Fibroblast of lung (primary cell): Measurements from ENCODE around the gene FGFBP3. TPM values are rescaled to one million over a fixed set of nuclear protein-coding genes. Genes with fewer than 3 reads are reported as not detected.

Experiments used
- DNase-seq, 2 donors: peaks; one replicate each; pipeline versions ENCODE4 v3.0.0 to v3.0.0-alpha.2; 2010; ENCODE audit warnings: low read depth in 2 of 2
- H2AFZ ChIP-seq: 2 replicates; pipeline ENCODE4 v1.5.1; 2012; ENCODE audit warnings: low read length, control low read depth, inconsistent platforms
- H3K27ac ChIP-seq: 2 replicates; pipeline ENCODE4 v1.5.1; 2011; ENCODE audit warnings: low read length, control low read depth; ENCODE audit not compliant: insufficient read depth
- H3K27me3 ChIP-seq: 2 replicates; pipeline ENCODE4 v1.5.1; 2011; ENCODE audit warnings: mild to moderate bottlenecking, low read length; ENCODE audit not compliant: control insufficient read depth, insufficient read depth
- H3K36me3 ChIP-seq: 2 replicates; pipeline ENCODE4 v1.5.1; 2011; ENCODE audit warnings: low read length; ENCODE audit not compliant: control insufficient read depth, insufficient read depth
- H3K4me1 ChIP-seq: 2 replicates; pipeline ENCODE4 v1.5.1; 2011; ENCODE audit warnings: low read length; ENCODE audit not compliant: control insufficient read depth, insufficient read depth; ENCODE audit errors: extremely low read depth
- H3K4me2 ChIP-seq: 2 replicates; pipeline ENCODE4 v1.5.1; 2011; ENCODE audit warnings: low read length, control low read depth; ENCODE audit not compliant: insufficient read depth; ENCODE audit errors: extremely low read depth
- H3K4me3 ChIP-seq, 4 experiments: fragments of 200-600 bp in 1 of 4; sonication (generic) in 1 of 4; replicated peaks in 1 of 4; 2 replicates each; pipeline ENCODE4 v1.5.1; 2011 to 2016; ENCODE audit warnings: low read length in 4 of 4, low read depth in 3 of 4, mild to moderate bottlenecking in 3 of 4, control low read depth in 2 of 4, inconsistent platforms in 1 of 4, mixed read lengths in 1 of 4; ENCODE audit not compliant: insufficient read depth in 1 of 4; ENCODE audit errors: control extremely low read depth in 1 of 4
- H3K79me2 ChIP-seq: 2 replicates; pipeline ENCODE4 v1.5.1; 2012; ENCODE audit warnings: mild to moderate bottlenecking, low read length, inconsistent platforms; ENCODE audit not compliant: control insufficient read depth, insufficient read depth
- H3K9ac ChIP-seq: 2 replicates; pipeline ENCODE4 v1.5.1; 2011; ENCODE audit warnings: mild to moderate bottlenecking, low read length, control low read depth; ENCODE audit not compliant: insufficient read depth
- H3K9me3 ChIP-seq: 2 replicates; pipeline ENCODE4 v1.5.1; 2012; ENCODE audit warnings: low read depth, low read length; ENCODE audit not compliant: control insufficient read depth, insufficient read depth
- H4K20me1 ChIP-seq: 2 replicates; pipeline ENCODE4 v1.5.1; 2011; ENCODE audit warnings: low read length; ENCODE audit not compliant: control insufficient read depth, insufficient read depth; ENCODE audit errors: extremely low read depth
- CTCF ChIP-seq, 2 donors: IDR thresholded peaks in 1 of 2; conservative IDR thresholded peaks in 1 of 2; 1 replicate in 1 of 2; 2 replicates in 1 of 2; pipeline ENCODE4 v1.5.1; 2011 to 2012; ENCODE audit warnings: low read length in 2 of 2, control low read depth in 1 of 2, inconsistent platforms in 1 of 2, low read depth in 1 of 2, mild to moderate bottlenecking in 1 of 2
- EZH2 ChIP-seq: IDR thresholded peaks from 2 replicates; pipeline ENCODE4 v1.5.1; 2012; ENCODE audit warnings: low read length, control low read depth, mild to moderate bottlenecking; ENCODE audit errors: missing control alignments
- polyA minus RNA-seq: library from RNA; depleted of rRNA, polyadenylated mRNA; stranded (reverse); fragments of >200 nt; gene quantifications from 2 replicates; pipeline ENCODE4 v1.2.3, GENCODE V29; 2011; ENCODE audit warnings: low replicate concordance
- polyA plus RNA-seq, 2 donors: library from polyadenylated mRNA; depleted of rRNA in 1 of 2; stranded (reverse) in 1 of 2; unstranded in 1 of 2; fragments of >200 nt; gene quantifications; 2 replicates each; pipeline ENCODE4 v1.2.1, GENCODE V29; 2011 to 2012; ENCODE audit warnings: missing spikeins in 1 of 2
- total RNA-seq: library from RNA; depleted of rRNA; stranded (reverse); fragments of >200 nt; gene quantifications from 2 replicates; pipeline ENCODE4 v1.2.1, GENCODE V29; 2014

The FGFBP3 gene
- 0.26 and 0.50 TPM in 2 replicates for total RNA-seq
- 0.25 and 0.40 TPM in 2 replicates for polyA plus RNA-seq
- 0.93 and 1.1 TPM in 2 replicates for polyA plus RNA-seq (2012)
- 1.0 TPM in 1 of 2 replicates, not detected in the other for polyA minus RNA-seq

GRCh38 chr10:91909117-91909677, at the start of gene FGFBP3:
Gene FGFBP3 (minus strand): TSS chr10:91909486. CDS start chr10:91908969, 517 bp downstream.
- Histone ChIP-seq H3K36me3 (no peaks in the 10 kb centered on the region), H3K9me3 (no peaks in the 10 kb centered on the region), H3K27ac (no peak within 1 kb of the TSS), H3K4me2 (peak within 1 kb of the TSS; percentile 97), H2AFZ (peak within 1 kb of the TSS; percentile 23), H3K79me2 (no peaks in the 10 kb centered on the region), H3K27me3 (no peaks in the 10 kb centered on the region), H4K20me1 (no peaks in the 10 kb centered on the region), H3K4me3 (peak within 1 kb of the TSS; percentile 42 to 91 (median 58)), H3K4me1 (no peaks in the 10 kb centered on the region), H3K9ac (peak within 1 kb of the TSS; percentile 54)
- DNase-seq, result peak; percentile 63 to 69
- TF ChIP-seq EZH2 (no peak), CTCF (conservative IDR thresholded peaks at IDR 0.05 in 1 of 2, IDR thresholded peaks at IDR 0.05 in 1 of 2; ENCODE audit: low read depth in 1 of 2, low read length in 2 of 2) (no peak)

- no peaks in the 10 kb centered on the region for H3K27me3 ChIP-seq
- H3K79me2 ChIP-seq, result no peaks in the 10 kb centered on the region
- H2AFZ ChIP-seq, result no peak overlapping the region
- peaks cover 6% of the 10 kb centered on the region for H3K36me3 ChIP-seq
- no peaks in the 10 kb centered on the region for H3K4me1 ChIP-seq
- no peaks in the 10 kb centered on the region for H4K20me1 ChIP-seq
- H3K9me3 ChIP-seq, result no peaks in the 10 kb centered on the region
- no peak overlapping the region for H3K4me3 ChIP-seq
- TF ChIP-seq CTCF (conservative IDR thresholded peaks at IDR 0.05 in 1 of 2, IDR thresholded peaks at IDR 0.05 in 1 of 2; ENCODE audit: low read depth in 1 of 2, low read length in 2 of 2) (no peak), EZH2 (no peak)
- DNase-seq, result no peak
- H3K27ac ChIP-seq, result no peak overlapping the region
- no peak overlapping the region for H3K4me2 ChIP-seq
- no peak overlapping the region for H3K9ac ChIP-seq
Measured at GRCh38 chr10:91957091-91957490, 47.8 kb upstream of the FGFBP3 start.

GRCh38 chr10:91955114-91955513, 45.8 kb upstream of the FGFBP3 start:
- no peak for DNase-seq
- Histone ChIP-seq H2AFZ (no peak overlapping the region), H3K9me3 (no peaks in the 10 kb centered on the region), H3K9ac (no peak overlapping the region), H3K79me2 (no peaks in the 10 kb centered on the region), H3K4me3 (no peak overlapping the region), H3K4me1 (no peaks in the 10 kb centered on the region), H3K4me2 (no peak overlapping the region), H4K20me1 (no peaks in the 10 kb centered on the region), H3K36me3 (peaks cover 5% of the 10 kb centered on the region), H3K27me3 (no peaks in the 10 kb centered on the region), H3K27ac (no peak overlapping the region)
- no peak for TF ChIP-seq CTCF (conservative IDR thresholded peaks at IDR 0.05 in 1 of 2, IDR thresholded peaks at IDR 0.05 in 1 of 2; ENCODE audit: low read depth in 1 of 2, low read length in 2 of 2)
- TF ChIP-seq EZH2, result no peak
